Loucy (cell line): Measurements from ENCODE around the gene BICD2.

Source experiments
- H2AFZ ChIP-seq: fragments of 200-600 bp; sonication (generic); 2 replicates; pipeline ENCODE4 v1.6.0; 2016; ENCODE audit warnings: antibody characterized with exemption, mild to moderate bottlenecking, low read length, moderate library complexity
- H3F3A ChIP-seq: fragments of 200-600 bp; 2 replicates; pipeline ENCODE4 v1.6.0; 2016; ENCODE audit warnings: antibody characterized with exemption, low read depth, mild to moderate bottlenecking
- H3K27me3 ChIP-seq: fragments of 200-600 bp; sonication (generic); 2 replicates; pipeline ENCODE4 v1.6.1; 2014; ENCODE audit warnings: low read length, mild to moderate bottlenecking; ENCODE audit not compliant: insufficient read depth, poor library complexity, severe bottlenecking
- H3K36me3 ChIP-seq: fragments of 200-600 bp; sonication (generic); 2 replicates; pipeline ENCODE4 v1.6.1; 2016; ENCODE audit warnings: low read length; ENCODE audit not compliant: insufficient read depth
- H3K4me1 ChIP-seq: fragments of 200-600 bp; sonication (generic); 2 replicates; pipeline ENCODE4 v1.5.1; 2014; ENCODE audit warnings: low read length, mild to moderate bottlenecking; ENCODE audit not compliant: insufficient read depth, poor library complexity, severe bottlenecking
- H3K4me2 ChIP-seq: fragments of 200-600 bp; sonication (generic); 2 replicates; pipeline ENCODE4 v1.6.0; 2014; ENCODE audit warnings: antibody characterized with exemption, low read length, low read depth, mild to moderate bottlenecking; ENCODE audit not compliant: poor library complexity, severe bottlenecking
- H3K4me3 ChIP-seq: fragments of 200-600 bp; sonication (generic); 2 replicates; pipeline ENCODE4 v1.5.1; 2014; ENCODE audit warnings: low read length, mild to moderate bottlenecking, mixed read lengths; ENCODE audit not compliant: poor library complexity, severe bottlenecking
- H3K79me2 ChIP-seq: fragments of 200-600 bp; sonication (generic); 2 replicates; pipeline ENCODE4 v1.6.1; 2014; ENCODE audit warnings: low read length; ENCODE audit not compliant: insufficient read depth
- H3K9ac ChIP-seq: fragments of 200-600 bp; sonication (generic); 2 replicates; pipeline ENCODE4 v1.6.0; 2014; ENCODE audit warnings: mild to moderate bottlenecking, low read depth, low read length, moderate library complexity; ENCODE audit not compliant: poor library complexity, severe bottlenecking
- H3K9me2 ChIP-seq: fragments of 200-600 bp; sonication (generic); replicated peaks from 2 replicates; pipeline ENCODE4 v1.6.1; 2016; ENCODE audit warnings: low read depth, low read length, mixed read lengths
- H3K9me3 ChIP-seq: fragments of 200-600 bp; sonication (generic); 2 replicates; pipeline ENCODE4 v1.6.1; 2014; ENCODE audit warnings: mild to moderate bottlenecking, antibody characterized with exemption, low read length, low read depth; ENCODE audit not compliant: insufficient read depth
- H4K20me1 ChIP-seq: fragments of 200-600 bp; sonication (generic); 2 replicates; pipeline ENCODE4 v1.6.0; 2014; ENCODE audit warnings: antibody characterized with exemption, low read length, mild to moderate bottlenecking; ENCODE audit not compliant: insufficient read depth, poor library complexity, severe bottlenecking
- CTCF ChIP-seq: fragments of 200-600 bp; sonication (generic); conservative IDR thresholded peaks from 2 replicates; pipeline ENCODE4 v1.5.1; 2014; ENCODE audit warnings: mild to moderate bottlenecking, antibody characterized with exemption, low read length
- EZH2phosphoT487 ChIP-seq: fragments of 200-600 bp; IDR thresholded peaks from 2 replicates; pipeline ENCODE4 v1.6.1; 2018; ENCODE audit warnings: antibody characterized with exemption, mild to moderate bottlenecking, moderate library complexity, borderline replicate concordance

The BICD2 gene

GRCh38 chr9:92707530-92707929 lies 57.1 kb downstream of the BICD2 start:
- H3K36me3 ChIP-seq = peaks cover 24% of the 10 kb centered on the region; the same call in 1 of the 2 replicates
- no peaks in the 10 kb centered on the region for H3K9me3 ChIP-seq
- no peaks in the 10 kb centered on the region for H3K27me3 ChIP-seq
- no peak overlapping the region for H3K4me2 ChIP-seq
- peaks cover 21% of the 10 kb centered on the region for H3K4me1 ChIP-seq
- no peak overlapping the region for H2AFZ ChIP-seq
- H3K79me2 ChIP-seq = no peaks in the 10 kb centered on the region
- H3K9me2 ChIP-seq = no peaks in the 10 kb centered on the region
- no peak for TF ChIP-seq EZH2phosphoT487
- H3F3A ChIP-seq = 0 out of 2 replicates have a peak, but pooled peaks cover 6% of the 10 kb centered on the region
- no peak overlapping the region for H3K4me3 ChIP-seq
- no peaks in the 10 kb centered on the region for H4K20me1 ChIP-seq
- no peak overlapping the region for H3K9ac ChIP-seq

- peaks cover 11% of the 10 kb centered on the region for H3K4me1 ChIP-seq
Measured at GRCh38 chr9:92706218-92706940, 58.3 kb downstream of the BICD2 start.

GRCh38 chr9:92704528-92704927 lies 60.1 kb downstream of the BICD2 start:
- no peak for TF ChIP-seq EZH2phosphoT487
- TF ChIP-seq CTCF = no peak
- no peaks in the 10 kb centered on the region for H3K27me3 ChIP-seq
- no peaks in the 10 kb centered on the region for H4K20me1 ChIP-seq
- H3K9ac ChIP-seq = no peak overlapping the region
- H3K4me3 ChIP-seq = no peak overlapping the region
- H3K9me2 ChIP-seq = no peaks in the 10 kb centered on the region
- H2AFZ ChIP-seq = no peak overlapping the region
- H3F3A ChIP-seq = no peaks in the 10 kb centered on the region
- no peak overlapping the region for H3K4me2 ChIP-seq
- peaks cover 5% of the 10 kb centered on the region for H3K4me1 ChIP-seq
- H3K9me3 ChIP-seq = no peaks in the 10 kb centered on the region
- 0 out of 2 replicates have a peak, but pooled peaks cover 10% of the 10 kb centered on the region for H3K36me3 ChIP-seq
- H3K79me2 ChIP-seq = no peaks in the 10 kb centered on the region

More at GRCh38 chr9:92706218-92706940, 58.3 kb downstream of the BICD2 start:
- H3K79me2 ChIP-seq = no peaks in the 10 kb centered on the region
- H3F3A ChIP-seq = no peaks in the 10 kb centered on the region
- no peaks in the 10 kb centered on the region for H3K9me2 ChIP-seq
- H3K36me3 ChIP-seq = peaks cover 23% of the 10 kb centered on the region; the same call in 1 of the 2 replicates
- no peak overlapping the region for H3K4me3 ChIP-seq
- no peak overlapping the region for H2AFZ ChIP-seq
- no peaks in the 10 kb centered on the region for H4K20me1 ChIP-seq
- no peak overlapping the region for H3K4me2 ChIP-seq
- H3K9me3 ChIP-seq = no peaks in the 10 kb centered on the region
- no peaks in the 10 kb centered on the region for H3K27me3 ChIP-seq
- TF ChIP-seq CTCF (peak; percentile 92), EZH2phosphoT487 (no peak)
- no peak overlapping the region for H3K9ac ChIP-seq
